Lower leg skin (tissue), 4 donors: ENCODE data around the gene PCDH12. TPM values are rescaled to one million over a fixed set of nuclear protein-coding genes. Genes with fewer than 3 reads are reported as not detected.

ENCODE experiments used
- DNase-seq, 2 donors: peaks; one replicate each; pipeline ENCODE4 v3.0.0-alpha.2; 2019; ENCODE audit warnings: low spot score in 2 of 2
- H3K4me3 ChIP-seq: fragments of 200-600 bp; sonication (generic); 2 replicates; pipeline ENCODE4 v1.5.1; 2017; ENCODE audit warnings: mild to moderate bottlenecking, low read depth; ENCODE audit not compliant: poor library complexity, severe bottlenecking
- POLR2A ChIP-seq, 2 donors: fragments of 450-650 bp; IDR thresholded peaks; one replicate each; pipeline ENCODE4 v1.6.1; 2016 to 2017; ENCODE audit warnings: antibody characterized with exemption in 2 of 2, mild to moderate bottlenecking in 1 of 2, moderate library complexity in 1 of 2
- WGBS, 2 donors: methylation state at CpG; one replicate each; pipeline ENCODE4 v1.1.5; 2018; 5-methylcytosine and 5-hydroxymethylcytosine counted together
- intact Hi-C: fragments of 100-400 bp; cut with DNase I; formaldehyde crosslinking; loops from one replicate; pipeline ENCODE4 v1.15.0; 2023; ENCODE audit warnings: low total_unique reads
- total RNA-seq, 4 donors: library from RNA; depleted of rRNA; stranded (reverse); fragments of >200 nt; gene quantifications; one replicate each; pipeline ENCODE4 v1.1.0, GENCODE V29; 2016
- TF ChIP-seq, protein P1 (sequence below), 3 donors: fragments of 450-650 bp; IDR thresholded peaks; one replicate each; pipeline ENCODE4 v1.5.1; 2016; ENCODE audit warnings: antibody characterized with exemption in 3 of 3, mild to moderate bottlenecking in 3 of 3, moderate library complexity in 2 of 3

PCDH12 gene
- total RNA-seq, 4 donors from 2014 or later = 0.34 to 1.5 (median 0.54) TPM

- DNase-seq = no peak
- H3K4me3 ChIP-seq = no peak overlapping the region
- intact Hi-C loops = no loop called here
- no peak for TF ChIP-seq POLR2A (IDR thresholded peaks at IDR 0.05)
- TF ChIP-seq, protein P1, sequence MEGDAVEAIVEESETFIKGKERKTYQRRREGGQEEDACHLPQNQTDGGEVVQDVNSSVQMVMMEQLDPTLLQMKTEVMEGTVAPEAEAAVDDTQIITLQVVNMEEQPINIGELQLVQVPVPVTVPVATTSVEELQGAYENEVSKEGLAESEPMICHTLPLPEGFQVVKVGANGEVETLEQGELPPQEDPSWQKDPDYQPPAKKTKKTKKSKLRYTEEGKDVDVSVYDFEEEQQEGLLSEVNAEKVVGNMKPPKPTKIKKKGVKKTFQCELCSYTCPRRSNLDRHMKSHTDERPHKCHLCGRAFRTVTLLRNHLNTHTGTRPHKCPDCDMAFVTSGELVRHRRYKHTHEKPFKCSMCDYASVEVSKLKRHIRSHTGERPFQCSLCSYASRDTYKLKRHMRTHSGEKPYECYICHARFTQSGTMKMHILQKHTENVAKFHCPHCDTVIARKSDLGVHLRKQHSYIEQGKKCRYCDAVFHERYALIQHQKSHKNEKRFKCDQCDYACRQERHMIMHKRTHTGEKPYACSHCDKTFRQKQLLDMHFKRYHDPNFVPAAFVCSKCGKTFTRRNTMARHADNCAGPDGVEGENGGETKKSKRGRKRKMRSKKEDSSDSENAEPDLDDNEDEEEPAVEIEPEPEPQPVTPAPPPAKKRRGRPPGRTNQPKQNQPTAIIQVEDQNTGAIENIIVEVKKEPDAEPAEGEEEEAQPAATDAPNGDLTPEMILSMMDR (IDR thresholded peaks at IDR 0.05) = no peak
- WGBS, 2 donors = 91 to 94% methylated on average over 7 of the region's 7 CpGs
Observed at GRCh38 chr5:141933151-141933550, 24.9 kb downstream of the PCDH12 start.

- no peak for TF ChIP-seq POLR2A (IDR thresholded peaks at IDR 0.05)
- TF ChIP-seq, protein P1 (IDR thresholded peaks at IDR 0.05) = no peak
- WGBS, 2 donors = 84 to 88% methylated on average over 5 of the region's 5 CpGs
- intact Hi-C loops = no loop called here
- no peak for DNase-seq
- H3K4me3 ChIP-seq = no peak overlapping the region
Observed at GRCh38 chr5:141931694-141932093, 26.3 kb downstream of the PCDH12 start.

- no peak for DNase-seq
- WGBS, 2 donors = 80 to 87% methylated on average over 19 of the region's 19 CpGs
- intact Hi-C loops = no loop called here
- no peak for TF ChIP-seq POLR2A (IDR thresholded peaks at IDR 0.05)
- TF ChIP-seq, protein P1 (IDR thresholded peaks at IDR 0.05) = no peak
- H3K4me3 ChIP-seq = no peak overlapping the region
Observed at GRCh38 chr5:141929398-141930058, 28.5 kb downstream of the PCDH12 start.

GRCh38 chr5:141928051-141928450, 30.0 kb downstream of the PCDH12 start:
- intact Hi-C loops = no loop called here
- WGBS, 2 donors = 62 to 80% methylated on average over 8 of the region's 8 CpGs
- no peak overlapping the region for H3K4me3 ChIP-seq

GRCh38 chr5:141926434-141926833, 31.6 kb downstream of the PCDH12 start:
- intact Hi-C loops = no loop called here

More at GRCh38 chr5:141928051-141928450, 30.0 kb downstream of the PCDH12 start:
- TF ChIP-seq, protein P1 (IDR thresholded peaks at IDR 0.05) = no peak
- TF ChIP-seq POLR2A (IDR thresholded peaks at IDR 0.05) = no peak
- DNase-seq = no peak

More at GRCh38 chr5:141926434-141926833, 31.6 kb downstream of the PCDH12 start:
- H3K4me3 ChIP-seq = no peak overlapping the region
- no peak for DNase-seq
- TF ChIP-seq POLR2A (IDR thresholded peaks at IDR 0.05) = no peak
- TF ChIP-seq, protein P1 (IDR thresholded peaks at IDR 0.05) = no peak
- 83 to 84% methylated on average over 2 of the region's 2 CpGs for WGBS, 2 donors
